Vagina (tissue), 2 donors: Measurements from ENCODE around the gene STK16. TPM values are rescaled to one million over a fixed set of nuclear protein-coding genes. Genes with fewer than 3 reads are reported as not detected.
"Not testable (repeated sequence)": the region's sequence is repeated elsewhere in the genome, so short reads cannot be mapped to it uniquely, and the experiment has no call there.

ENCODE experiments used
- DNase-seq, 2 donors: peaks; one replicate each; pipeline ENCODE4 v3.0.0-alpha.2; 2017; ENCODE audit errors: extremely low spot score in 2 of 2
- H3K27ac ChIP-seq: fragments of 200-600 bp; sonication (generic); one replicate; pipeline ENCODE4 v1.5.1; 2019
- H3K27me3 ChIP-seq: fragments of 200-600 bp; sonication (generic); one replicate; pipeline ENCODE4 v1.5.1; 2019
- H3K36me3 ChIP-seq, 2 donors: fragments of 200-600 bp; sonication (generic); one replicate each; pipeline ENCODE4 v1.5.1; 2017 to 2019
- H3K4me1 ChIP-seq: fragments of 200-600 bp; sonication (generic); one replicate; pipeline ENCODE4 v1.5.1; 2019
- H3K4me3 ChIP-seq, 2 donors: fragments of 200-600 bp; sonication (generic); 1 replicate in 1 of 2; 2 replicates in 1 of 2; pipeline ENCODE4 v1.5.1; 2016 to 2019
- H3K9me3 ChIP-seq: fragments of 200-600 bp; sonication (generic); one replicate; pipeline ENCODE4 v1.5.1; 2019
- POLR2A ChIP-seq, 2 donors: fragments of 450-650 bp; IDR thresholded peaks; one replicate each; pipeline ENCODE4 v1.6.1; 2017; ENCODE audit warnings: antibody characterized with exemption in 2 of 2, mild to moderate bottlenecking in 2 of 2, moderate library complexity in 2 of 2
- POLR2AphosphoS5 ChIP-seq, 2 donors: sonication (generic); formaldehyde crosslinking; IDR thresholded peaks; one replicate each; pipeline ENCODE4 v1.9.0; 2017; ENCODE audit warnings: antibody characterized with exemption in 2 of 2, mild to moderate bottlenecking in 2 of 2, low read depth in 1 of 2; ENCODE audit not compliant: insufficient read depth in 1 of 2
- intact Hi-C: fragments of 100-400 bp; cut with DNase I; formaldehyde crosslinking; loops from one replicate; pipeline ENCODE4 v1.15.1; 2023
- total RNA-seq: library from RNA; depleted of rRNA; stranded (reverse); fragments of >200 nt; gene quantifications from one replicate; pipeline ENCODE4 v1.2.3, GENCODE V29; 2016
- TF ChIP-seq, protein P1 (sequence below), 3 experiments: fragments of 450-650 bp in 2 of 3; fragments of 200-600 bp in 1 of 3; sonication (generic) in 1 of 3; IDR thresholded peaks; one replicate each; pipeline ENCODE4 v1.5.1; 2017 to 2019; ENCODE audit warnings: antibody characterized with exemption in 3 of 3, mild to moderate bottlenecking in 2 of 3, moderate library complexity in 2 of 3

STK16 gene
- 12.8 TPM for total RNA-seq

GRCh38 chr2:219245148-219245898, at the start of gene STK16, which contains the start of gene GLB1L:
TSS of gene STK16 (plus strand) at chr2:219245479. CDS start at chr2:219246000, 521 bp downstream.
TSS of gene GLB1L (minus strand) at chr2:219245444. CDS start at chr2:219243573, 1,871 bp downstream.
- H3K4me3 ChIP-seq = peak within 1 kb of the TSS; percentile 60 to 88
- intact Hi-C loops = no loop called here
- peaks cover 59% of the 10 kb centered on the region for H3K4me1 ChIP-seq
- H3K27ac ChIP-seq = peak within 1 kb of the TSS; percentile 94
- peak; percentile 95 to 97 for TF ChIP-seq POLR2AphosphoS5 (IDR thresholded peaks at IDR 0.05; ENCODE audit: insufficient read depth in 1 of 2, low read depth in 1 of 2)
- peak in 1 of 2 donors; percentile 58 for TF ChIP-seq POLR2A (IDR thresholded peaks at IDR 0.05)
- TF ChIP-seq, protein P1, sequence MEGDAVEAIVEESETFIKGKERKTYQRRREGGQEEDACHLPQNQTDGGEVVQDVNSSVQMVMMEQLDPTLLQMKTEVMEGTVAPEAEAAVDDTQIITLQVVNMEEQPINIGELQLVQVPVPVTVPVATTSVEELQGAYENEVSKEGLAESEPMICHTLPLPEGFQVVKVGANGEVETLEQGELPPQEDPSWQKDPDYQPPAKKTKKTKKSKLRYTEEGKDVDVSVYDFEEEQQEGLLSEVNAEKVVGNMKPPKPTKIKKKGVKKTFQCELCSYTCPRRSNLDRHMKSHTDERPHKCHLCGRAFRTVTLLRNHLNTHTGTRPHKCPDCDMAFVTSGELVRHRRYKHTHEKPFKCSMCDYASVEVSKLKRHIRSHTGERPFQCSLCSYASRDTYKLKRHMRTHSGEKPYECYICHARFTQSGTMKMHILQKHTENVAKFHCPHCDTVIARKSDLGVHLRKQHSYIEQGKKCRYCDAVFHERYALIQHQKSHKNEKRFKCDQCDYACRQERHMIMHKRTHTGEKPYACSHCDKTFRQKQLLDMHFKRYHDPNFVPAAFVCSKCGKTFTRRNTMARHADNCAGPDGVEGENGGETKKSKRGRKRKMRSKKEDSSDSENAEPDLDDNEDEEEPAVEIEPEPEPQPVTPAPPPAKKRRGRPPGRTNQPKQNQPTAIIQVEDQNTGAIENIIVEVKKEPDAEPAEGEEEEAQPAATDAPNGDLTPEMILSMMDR (IDR thresholded peaks at IDR 0.05) = no peak
- DNase-seq = peak in 1 of 2 donors; percentile 92
- peaks cover 0 to 2% of the 10 kb centered on the region in 2 donors for H3K36me3 ChIP-seq
- no peaks in the 10 kb centered on the region for H3K9me3 ChIP-seq
- H3K27me3 ChIP-seq = no peaks in the 10 kb centered on the region

DNA sequence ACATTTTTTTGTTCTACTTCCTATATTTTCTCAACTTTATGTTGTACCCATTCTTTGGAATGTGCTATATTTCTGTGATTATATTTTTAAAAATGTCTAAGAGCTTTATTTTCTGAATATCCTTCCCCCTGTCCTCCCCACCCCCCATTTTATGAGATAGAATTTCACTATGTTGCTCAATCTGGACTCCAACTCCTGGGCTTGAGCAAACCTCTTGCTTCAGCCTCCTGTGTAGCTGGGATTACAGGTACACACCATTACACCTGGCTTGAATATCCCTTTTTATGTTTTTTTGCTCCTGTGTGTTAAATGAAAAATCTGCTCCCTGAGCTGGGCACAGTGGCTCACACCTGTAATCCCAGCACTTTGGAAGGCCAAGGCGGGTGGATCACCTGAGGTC, 47.9 kb upstream of the STK16 start:
- Histone ChIP-seq H3K27ac (no peak overlapping the region), H3K4me1 (no peaks in the 10 kb centered on the region), H3K36me3 (no peaks in the 10 kb centered on the region), H3K27me3 (no peaks in the 10 kb centered on the region), H3K4me3 (no peak overlapping the region), H3K9me3 (no peaks in the 10 kb centered on the region)
- intact Hi-C loops = no loop called here
- no peak for TF ChIP-seq POLR2A (IDR thresholded peaks at IDR 0.05)
- TF ChIP-seq, protein P1 (IDR thresholded peaks at IDR 0.05) = no peak
- no peak for TF ChIP-seq POLR2AphosphoS5 (IDR thresholded peaks at IDR 0.05; ENCODE audit: insufficient read depth in 1 of 2, low read depth in 1 of 2)
- no peak for DNase-seq

GRCh38 chr2:219198974-219199373, 46.3 kb upstream of the STK16 start:
- intact Hi-C loops = no loop called here
- no peak overlapping the region for H3K27ac ChIP-seq
- no peaks in the 10 kb centered on the region for H3K4me1 ChIP-seq
- H3K9me3 ChIP-seq = no peaks in the 10 kb centered on the region
- DNase-seq = peak in 1 of 2 donors; percentile 77
- no peaks in the 10 kb centered on the region for H3K27me3 ChIP-seq
- no peak overlapping the region for H3K4me3 ChIP-seq
- TF ChIP-seq POLR2AphosphoS5 (IDR thresholded peaks at IDR 0.05; ENCODE audit: insufficient read depth in 1 of 2, low read depth in 1 of 2) (no peak), POLR2A (IDR thresholded peaks at IDR 0.05) (no peak)
- TF ChIP-seq, protein P1 (IDR thresholded peaks at IDR 0.05) = no peak
- H3K36me3 ChIP-seq = no peaks in the 10 kb centered on the region

GRCh38 chr2:219199470-219200211, 45.6 kb upstream of the STK16 start:
- Histone ChIP-seq H3K27me3 (no peaks in the 10 kb centered on the region), H3K4me1 (no peaks in the 10 kb centered on the region), H3K36me3 (no peaks in the 10 kb centered on the region), H3K27ac (no peak overlapping the region), H3K4me3 (no peak overlapping the region), H3K9me3 (no peaks in the 10 kb centered on the region)
- no peak for DNase-seq
- intact Hi-C loops = no loop called here
- TF ChIP-seq POLR2A (IDR thresholded peaks at IDR 0.05) (no peak), POLR2AphosphoS5 (IDR thresholded peaks at IDR 0.05; ENCODE audit: insufficient read depth in 1 of 2, low read depth in 1 of 2) (no peak)
- TF ChIP-seq, protein P1 (IDR thresholded peaks at IDR 0.05) = no peak

GRCh38 chr2:219200502-219201326, 44.6 kb upstream of the STK16 start:
- H3K36me3 ChIP-seq, DNase-seq, H3K9me3 ChIP-seq, H3K27me3 ChIP-seq, H3K27ac ChIP-seq, H3K4me3 ChIP-seq, H3K4me1 ChIP-seq, intact Hi-C loops: not testable (repeated sequence)

DNA sequence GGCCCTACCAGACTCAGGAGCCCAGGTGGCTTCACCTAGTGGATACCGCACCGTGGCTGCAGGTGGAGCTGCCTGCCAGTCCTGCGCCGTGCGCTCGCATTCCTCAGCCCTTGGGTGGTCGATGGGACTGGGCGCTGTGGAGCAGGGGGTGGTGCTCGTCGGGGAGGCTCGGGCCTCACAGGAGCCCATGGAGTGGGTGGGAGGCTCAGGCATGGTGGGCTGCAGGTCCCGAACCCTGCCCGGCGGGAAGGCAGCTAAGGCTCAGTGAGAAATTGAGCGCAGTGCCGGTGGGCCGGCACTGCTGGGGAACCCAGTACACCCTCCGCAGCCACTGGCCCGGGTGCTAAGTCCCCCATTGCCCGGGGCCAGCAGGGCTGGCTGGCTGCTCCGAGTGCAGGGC, 43.9 kb upstream of the STK16 start:
- H3K27me3 ChIP-seq, H3K27ac ChIP-seq, H3K4me3 ChIP-seq, DNase-seq, H3K4me1 ChIP-seq, intact Hi-C loops, H3K36me3 ChIP-seq, H3K9me3 ChIP-seq: not testable (repeated sequence)
